ENCODE measurements around the gene IQSEC3.
"Not testable (repeated sequence)": the region's sequence is repeated elsewhere in the genome, so short reads cannot be mapped to it uniquely, and the experiment has no call there.

IQSEC3 gene

GRCh38 chr12:177336-177979 is 110.9 kb downstream of the IQSEC3 start:
- DNase-seq (ENCODE audit: low read depth in 2 of 3, low spot score in 2 of 3), result no peak

- no peak for DNase-seq (ENCODE audit: low read depth in 2 of 3, low spot score in 2 of 3)
These were observed 111.6 kb downstream of the IQSEC3 start for GRCh38 chr12:177980-178828.

- DNase-seq (ENCODE audit: low read depth in 2 of 3, low spot score in 2 of 3), result no peak
These were observed 112.2 kb downstream of the IQSEC3 start for GRCh38 chr12:178829-179109.

GRCh38 chr12:179131-179884 is 112.7 kb downstream of the IQSEC3 start:
- DNase-seq (ENCODE audit: low read depth in 2 of 3, low spot score in 2 of 3), result no peak

- DNase-seq (ENCODE audit: low read depth in 2 of 3, low spot score in 2 of 3), result no peak
These were observed 113.3 kb downstream of the IQSEC3 start for GRCh38 chr12:179885-180284.

GRCh38 chr12:180445-180844 is 113.9 kb downstream of the IQSEC3 start:
- no peak for DNase-seq (ENCODE audit: low read depth in 2 of 3, low spot score in 2 of 3)

- no peak for DNase-seq (ENCODE audit: low read depth in 2 of 3, low spot score in 2 of 3)
These were observed 115.4 kb downstream of the IQSEC3 start for GRCh38 chr12:181921-182320.

- no peak for DNase-seq (ENCODE audit: low read depth in 2 of 3, low spot score in 2 of 3)
These were observed 115.9 kb downstream of the IQSEC3 start for GRCh38 chr12:182381-182892.

GRCh38 chr12:184811-185575 is 118.4 kb downstream of the IQSEC3 start:
- no peak for DNase-seq (ENCODE audit: low read depth in 2 of 3, low spot score in 2 of 3)

GRCh38 chr12:185576-185955 is 119.0 kb downstream of the IQSEC3 start:
- no peak for DNase-seq (ENCODE audit: low read depth in 2 of 3, low spot score in 2 of 3)

GRCh38 chr12:186006-186625 is 119.5 kb downstream of the IQSEC3 start:
- no peak for DNase-seq (ENCODE audit: low read depth in 2 of 3, low spot score in 2 of 3)

GRCh38 chr12:187986-188909 is 121.7 kb downstream of the IQSEC3 start:
- not testable (repeated sequence) for DNase-seq (ENCODE audit: low read depth in 2 of 3, low spot score in 2 of 3)

GRCh38 chr12:188910-189621 is 122.5 kb downstream of the IQSEC3 start:
- peak in 1 of 3 experiments; percentile 30 for DNase-seq (ENCODE audit: low read depth in 2 of 3, low spot score in 2 of 3)

- no peak for DNase-seq (ENCODE audit: low read depth in 2 of 3, low spot score in 2 of 3)
These were observed 123.0 kb downstream of the IQSEC3 start for GRCh38 chr12:189622-189962.

GRCh38 chr12:190881-191280 is 124.3 kb downstream of the IQSEC3 start:
- no peak for DNase-seq (ENCODE audit: low read depth in 2 of 3, low spot score in 2 of 3)

GRCh38 chr12:191541-191940 is 125.0 kb downstream of the IQSEC3 start:
- DNase-seq (ENCODE audit: low read depth in 2 of 3, low spot score in 2 of 3), result no peak

GRCh38 chr12:193261-193660 is 126.7 kb downstream of the IQSEC3 start:
- no peak for DNase-seq (ENCODE audit: low read depth in 2 of 3, low spot score in 2 of 3)

- DNase-seq (ENCODE audit: low read depth in 2 of 3, low spot score in 2 of 3), result no peak
These were observed 127.7 kb downstream of the IQSEC3 start for GRCh38 chr12:194276-194675.

GRCh38 chr12:195156-195555 is 128.6 kb downstream of the IQSEC3 start:
- no peak for DNase-seq (ENCODE audit: low read depth in 2 of 3, low spot score in 2 of 3)

Data from activated CD8-positive, alpha-beta memory T cell treated with anti-CD3 and anti-CD28 coated beads for 48 hours (primary cell).